HepG2 (cell line): ENCODE results near the gene RASA3. TPM values are rescaled to one million over a fixed set of nuclear protein-coding genes. Genes with fewer than 3 reads are reported as not detected.

Experiments
- ATAC-seq: fragments of 200-7000 bp; cut with Tn5 transposase; 3 replicates; pipeline ENCODE4 v1.9.1; 2020; ENCODE audit warnings: mild to moderate bottlenecking, moderate library complexity
- BruUV-seq: library from RNA; stranded (reverse); fragments of 400-500 nt; replicated peaks from 2 replicates; lab custom pipeline; 2021; lab: Mats Ljungman, UMichigan
- CTCF ChIA-PET: fragments of 300-600 bp; formaldehyde crosslinking; extraction: SDS; loops from one replicate; lab custom pipeline; 2021; ENCODE audit warnings: low total read pairs, inconsistent platforms, low intra/inter-chr PET ratio; lab: Yijun Ruan, JAX
- POLR2A ChIA-PET: fragments of 350-600 bp; sonication (Branson Sonifier 250); formaldehyde crosslinking; loops from one replicate; lab custom pipeline; 2020; ENCODE audit warnings: antibody characterized with exemption, inconsistent platforms; lab: Yijun Ruan, JAX
- DNase-seq: peaks from one replicate; pipeline ENCODE4 v3.0.0-alpha.2; 2015; ENCODE audit warnings: low spot score
- FAIRE-seq: peaks from 3 replicates; lab custom pipeline; 2011; peaks lifted over from hg19 to GRCh38; lab: Jason Lieb, UNC
- H2AFZ ChIP-seq: one replicate; pipeline ENCODE4 v1.6.1; 2011; ENCODE audit warnings: low read length, inconsistent platforms
- H3K27ac ChIP-seq: fragments of 300-600 bp; 3 replicates; pipeline ENCODE4 v1.8.0; 2011; ENCODE audit warnings: mixed run types, mild to moderate bottlenecking, mixed read lengths, low read length, inconsistent platforms; ENCODE audit not compliant: insufficient read depth; ENCODE audit errors: extremely low read length
- H3K27me3 ChIP-seq, 2 experiments: fragments of 200-600 bp in 1 of 2; 2 replicates in 1 of 2; 3 replicates in 1 of 2; pipeline versions ENCODE4 v1.6.0 to v1.8.0; 2011; ENCODE audit warnings: low read length in 2 of 2, mild to moderate bottlenecking in 2 of 2, moderate library complexity in 2 of 2, inconsistent platforms in 1 of 2; ENCODE audit not compliant: insufficient read depth in 2 of 2, control insufficient read depth in 1 of 2
- H3K36me3 ChIP-seq, 2 experiments: fragments of 200-600 bp in 1 of 2; replicated peaks in 1 of 2; 2 replicates in 1 of 2; 3 replicates in 1 of 2; pipeline versions ENCODE4 v1.5.1 to v1.8.0; 2011; ENCODE audit warnings: low read length in 2 of 2, inconsistent platforms in 1 of 2; ENCODE audit not compliant: insufficient read depth in 2 of 2, control insufficient read depth in 1 of 2
- H3K4me1 ChIP-seq: 2 replicates; pipeline ENCODE4 v1.5.1; 2012; ENCODE audit warnings: low read length, inconsistent platforms; ENCODE audit not compliant: insufficient read depth
- H3K4me2 ChIP-seq: 2 replicates; pipeline ENCODE4 v1.6.0; 2011; ENCODE audit warnings: low read depth, low read length, inconsistent platforms
- H3K4me3 ChIP-seq, 3 experiments: fragments of 200-600 bp in 1 of 3; sonication (generic), shearing (Covaris generic) in 1 of 3; replicated peaks in 1 of 3; 2 replicates each; pipeline ENCODE4 v1.5.1; 2011 to 2016; ENCODE audit warnings: low read length in 3 of 3, inconsistent platforms in 2 of 3, low read depth in 2 of 3, mild to moderate bottlenecking in 2 of 3, control low read depth in 1 of 3, mixed read lengths in 1 of 3; ENCODE audit not compliant: insufficient read depth in 1 of 3
- H3K79me2 ChIP-seq: one replicate; pipeline ENCODE4 v1.6.1; 2011; ENCODE audit warnings: low read length, inconsistent platforms; ENCODE audit not compliant: insufficient read depth
- H3K9ac ChIP-seq: 2 replicates; pipeline ENCODE4 v1.6.0; 2011; ENCODE audit warnings: mild to moderate bottlenecking, low read depth, low read length, inconsistent platforms; ENCODE audit not compliant: insufficient read depth
- H3K9me3 ChIP-seq: 2 replicates; pipeline ENCODE4 v1.5.1; 2012; ENCODE audit warnings: mild to moderate bottlenecking, low read length
- H4K20me1 ChIP-seq: 2 replicates; pipeline ENCODE4 v1.6.0; 2011; ENCODE audit warnings: inconsistent platforms, mild to moderate bottlenecking, low read length, moderate library complexity; ENCODE audit not compliant: insufficient read depth
- CREM ChIP-seq, 2 experiments: sonication (generic) in 1 of 2; formaldehyde crosslinking in 1 of 2; IDR thresholded peaks; 2 replicates each; pipeline versions ENCODE4 v1.4.0 to v1.6.1; 2016 to 2020; ENCODE audit warnings: antibody characterized with exemption in 1 of 2, mild to moderate bottlenecking in 1 of 2, missing genetic modification reagents in 1 of 2
- GABPA ChIP-seq, 2 experiments: IDR thresholded peaks; 2 replicates each; pipeline ENCODE4 v1.6.1; 2011 to 2016; ENCODE audit warnings: low read depth in 2 of 2, low read length in 1 of 2, missing biosample characterization in 1 of 2, missing genetic modification characterization in 1 of 2
- NPAS2 ChIP-seq: sonication (generic); formaldehyde crosslinking; IDR thresholded peaks from 2 replicates; pipeline ENCODE4 v1.8.0; 2022; ENCODE audit warnings: mild to moderate bottlenecking, missing genetic modification reagents, borderline replicate concordance
- NR2F6 ChIP-seq, 2 experiments: IDR thresholded peaks; 2 replicates each; pipeline ENCODE4 v1.6.1; 2016; ENCODE audit warnings: antibody characterized with exemption in 1 of 2, mild to moderate bottlenecking in 1 of 2
- ZFP1 ChIP-seq: IDR thresholded peaks from 2 replicates; pipeline ENCODE4 v1.6.1; 2016
- ZIK1 ChIP-seq: sonication (generic); formaldehyde crosslinking; IDR thresholded peaks from 2 replicates; pipeline ENCODE4 v1.5.0; 2020; ENCODE audit warnings: mild to moderate bottlenecking, low read depth, missing genetic modification reagents, borderline replicate concordance
- ZKSCAN1 ChIP-seq: fragments of 150-350 bp; IDR thresholded peaks from 2 replicates; pipeline ENCODE4 v1.6.1; 2014; ENCODE audit warnings: low read length
- ZNF615 ChIP-seq: sonication (generic); formaldehyde crosslinking; IDR thresholded peaks from 2 replicates; pipeline ENCODE4 v1.5.0; 2020; ENCODE audit warnings: mild to moderate bottlenecking, missing genetic modification reagents, borderline replicate concordance
- ZNF878 ChIP-seq: sonication (generic); formaldehyde crosslinking; IDR thresholded peaks from 2 replicates; pipeline ENCODE4 v1.8.1; 2023; ENCODE audit warnings: mild to moderate bottlenecking, missing genetic modification reagents, moderate library complexity
- WGBS: methylation state at CpG from one replicate; pipeline ENCODE4 v1.1.6; 2017; ENCODE audit warnings: low lambda C conversion rate; 5-methylcytosine and 5-hydroxymethylcytosine counted together
- in situ Hi-C: cut with HindIII; loops from 2 replicates; pipeline ENCODE4 v1.10.0; 2017; ENCODE audit warnings: low pct_unique_long_range_greater_than_20kb; ENCODE audit not compliant: extremely low pct_ligation_motif_present
- intact Hi-C: fragments of 100-400 bp; cut with micrococcal nuclease; formaldehyde crosslinking; loops from one replicate; pipeline ENCODE4 v1.10.0; 2022; ENCODE audit not compliant: unreplicated experiment
- polyA plus RNA-seq, 8 experiments: library from polyadenylated mRNA; depleted of rRNA in 3 of 8; stranded (reverse) in 7 of 8; unstranded in 1 of 8; fragments of >200 nt; fragmentation: Illumina TruSeq in 4 of 8; extraction: Trizol in 4 of 8; gene quantifications; 2 replicates each; pipeline versions ENCODE4 v1.2.1 to v1.2.3, GENCODE V29; 2011 to 2016; ENCODE audit warnings: low read depth in 4 of 8, missing spikeins in 1 of 8, mixed read lengths in 1 of 8; ENCODE audit not compliant: insufficient read depth in 1 of 8
- total RNA-seq, 5 experiments: library from RNA; depleted of rRNA; stranded (reverse); fragments of >200 nt; fragmentation: Illumina TruSeq; extraction: Trizol; gene quantifications; 2 replicates each; pipeline ENCODE4 v1.2.3, GENCODE V29; 2016; ENCODE audit warnings: low read depth in 1 of 5
- TF ChIP-seq, protein P1 (sequence below): sonication (generic); formaldehyde crosslinking; IDR thresholded peaks from 2 replicates; pipeline ENCODE4 v1.5.0; 2020; ENCODE audit warnings: mild to moderate bottlenecking, missing genetic modification reagents, moderate library complexity

Gene RASA3
- total and polyA plus RNA-seq, 2 of the 13 experiments (the other 11 are each of a cell fraction or from before 2014, with no cell fraction given), result 0.05 TPM; not detected in 1

GRCh38 chr13:114107686-114108081, 24.7 kb downstream of the RASA3 start (continued):
- TF ChIP-seq, protein P1, sequence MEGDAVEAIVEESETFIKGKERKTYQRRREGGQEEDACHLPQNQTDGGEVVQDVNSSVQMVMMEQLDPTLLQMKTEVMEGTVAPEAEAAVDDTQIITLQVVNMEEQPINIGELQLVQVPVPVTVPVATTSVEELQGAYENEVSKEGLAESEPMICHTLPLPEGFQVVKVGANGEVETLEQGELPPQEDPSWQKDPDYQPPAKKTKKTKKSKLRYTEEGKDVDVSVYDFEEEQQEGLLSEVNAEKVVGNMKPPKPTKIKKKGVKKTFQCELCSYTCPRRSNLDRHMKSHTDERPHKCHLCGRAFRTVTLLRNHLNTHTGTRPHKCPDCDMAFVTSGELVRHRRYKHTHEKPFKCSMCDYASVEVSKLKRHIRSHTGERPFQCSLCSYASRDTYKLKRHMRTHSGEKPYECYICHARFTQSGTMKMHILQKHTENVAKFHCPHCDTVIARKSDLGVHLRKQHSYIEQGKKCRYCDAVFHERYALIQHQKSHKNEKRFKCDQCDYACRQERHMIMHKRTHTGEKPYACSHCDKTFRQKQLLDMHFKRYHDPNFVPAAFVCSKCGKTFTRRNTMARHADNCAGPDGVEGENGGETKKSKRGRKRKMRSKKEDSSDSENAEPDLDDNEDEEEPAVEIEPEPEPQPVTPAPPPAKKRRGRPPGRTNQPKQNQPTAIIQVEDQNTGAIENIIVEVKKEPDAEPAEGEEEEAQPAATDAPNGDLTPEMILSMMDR (CRISPR knock-in tag), result no peak

- in situ Hi-C loops, result no loop called here
- H2AFZ ChIP-seq, result no peak overlapping the region
- POLR2A ChIA-PET, result no interaction called here
- H3K9me3 ChIP-seq, result no peaks in the 10 kb centered on the region
- 0 out of 2 replicates have a peak, but pooled peaks cover 6% of the 10 kb centered on the region for H3K4me1 ChIP-seq
- intact Hi-C loops, result no loop called here
- no peak for TF ChIP-seq ZNF878 (CRISPR knock-in tag)
- TF ChIP-seq NPAS2 (CRISPR knock-in tag), result no peak
- no peak for TF ChIP-seq NR2F6 (IDR thresholded peaks at IDR 0.05)
- TF ChIP-seq NR2F6 (CRISPR knock-in tag; IDR thresholded peaks at IDR 0.05), result no peak
- no peak for TF ChIP-seq ZNF615 (CRISPR knock-in tag)
- no peak for TF ChIP-seq CREM (IDR thresholded peaks at IDR 0.05)
- TF ChIP-seq CREM (CRISPR knock-in tag; IDR thresholded peaks at IDR 0.05), result no peak
- TF ChIP-seq ZKSCAN1, result no peak
- no peak for TF ChIP-seq ZFP1 (CRISPR knock-in tag)
- TF ChIP-seq GABPA (IDR thresholded peaks at IDR 0.05; ENCODE audit: low read depth, low read length), result no peak
- no peak for TF ChIP-seq GABPA (CRISPR knock-in tag; IDR thresholded peaks at IDR 0.05; ENCODE audit: low read depth)
- no peak for TF ChIP-seq ZIK1 (CRISPR knock-in tag)
- TF ChIP-seq, all 625 proteins: peak for 0
- WGBS, result 52% methylated on average over 10 of the region's 27 CpGs
- Histone ChIP-seq H4K20me1 (no peaks in the 10 kb centered on the region), H3K36me3 (no peaks in the 10 kb centered on the region), H3K9ac (no peak overlapping the region), H3K27ac (no peak overlapping the region), H3K4me2 (no peak overlapping the region), H3K27me3 (peaks cover 21 to 66% of the 10 kb centered on the region in 2 experiments), H3K4me3 (no peak overlapping the region), H3K79me2 (no peaks in the 10 kb centered on the region)
- no peak for DNase-seq
- ATAC-seq, result no peak
- CTCF ChIA-PET, result no interaction called here
- no peak for FAIRE-seq
- BruUV-seq, result no TSS peak
Observed at GRCh38 chr13:114106991-114107685, 25.3 kb downstream of the RASA3 start.
